AG10803 (cell line): ENCODE results near the gene STX10.

Experiments used
- DNase-seq: peaks from one replicate; pipeline ENCODE4 v3.0.0; 2010; ENCODE audit warnings: low read depth
- H3K4me3 ChIP-seq: 2 replicates; pipeline ENCODE4 v1.5.1; 2011; ENCODE audit warnings: mild to moderate bottlenecking, low read length, control low read depth
- CTCF ChIP-seq: conservative IDR thresholded peaks from 2 replicates; pipeline ENCODE4 v1.5.1; 2011; ENCODE audit warnings: mild to moderate bottlenecking, low read length, control low read depth, inconsistent platforms

The STX10 gene

GRCh38 chr19:13094106-13094504 lies 56.1 kb downstream of the STX10 start:
- DNase-seq: no peak
- no peak overlapping the region for H3K4me3 ChIP-seq
- no peak for TF ChIP-seq CTCF
